HepG2 (cell line): ENCODE measurements around the gene INTS3.

Experiments
- NFYB ChIP-seq: sonication (generic); formaldehyde crosslinking; IDR thresholded peaks from 2 replicates; pipeline ENCODE4 v1.4.0; 2020; ENCODE audit warnings: missing genetic modification reagents
- POLR2AphosphoS5 ChIP-seq: IDR thresholded peaks from 2 replicates; pipeline ENCODE4 v1.6.1; 2012; ENCODE audit warnings: low read depth, low read length
- SUZ12 ChIP-seq: fragments of 150-350 bp; IDR thresholded peaks from 2 replicates; pipeline ENCODE4 v1.6.1; 2014; ENCODE audit warnings: low read depth, low read length
- TCF7L2 ChIP-seq: IDR thresholded peaks from 2 replicates; pipeline ENCODE4 v1.6.1; 2011; ENCODE audit warnings: mild to moderate bottlenecking, low read depth, low read length, moderate library complexity
- ZNF24 ChIP-seq: fragments of 450-650 bp; IDR thresholded peaks from 2 replicates; pipeline ENCODE4 v1.6.1; 2017; ENCODE audit warnings: antibody characterized with exemption, mild to moderate bottlenecking
- ZSCAN9 ChIP-seq: IDR thresholded peaks from 2 replicates; pipeline ENCODE4 v1.6.1; 2016; ENCODE audit warnings: borderline replicate concordance
- TF ChIP-seq, protein P1 (sequence below): sonication (generic); formaldehyde crosslinking; IDR thresholded peaks from 2 replicates; pipeline ENCODE4 v1.4.0; 2020; ENCODE audit warnings: missing genetic modification reagents

DNA sequence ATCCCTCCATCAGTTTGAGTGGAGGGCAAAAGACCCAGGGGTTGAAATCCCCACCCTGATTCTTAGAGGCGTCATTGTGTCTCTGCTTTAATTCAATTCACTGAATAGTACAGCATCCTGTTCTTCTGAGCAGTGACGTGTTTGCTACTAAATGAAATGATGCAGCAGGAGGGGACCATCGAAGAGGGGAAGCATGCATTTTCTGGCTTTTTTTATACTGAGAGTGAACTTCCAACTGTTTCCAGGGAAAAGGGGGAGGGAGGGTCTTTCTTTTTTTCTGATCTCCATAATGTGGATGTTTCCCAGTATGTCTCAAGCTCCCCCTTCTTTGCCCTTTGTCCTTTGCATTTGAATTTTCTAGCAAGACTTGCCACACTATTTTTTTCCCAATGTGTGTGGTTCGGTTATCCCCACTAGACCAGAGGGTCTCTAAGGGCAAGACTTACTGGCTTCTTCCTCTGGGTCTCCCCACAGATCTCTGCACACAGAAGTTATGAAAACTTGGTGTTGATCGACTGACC is 2.7 kb downstream of the INTS3 start:
- no peak for TF ChIP-seq SUZ12
- TF ChIP-seq TCF7L2 = no peak
- TF ChIP-seq, protein P1, sequence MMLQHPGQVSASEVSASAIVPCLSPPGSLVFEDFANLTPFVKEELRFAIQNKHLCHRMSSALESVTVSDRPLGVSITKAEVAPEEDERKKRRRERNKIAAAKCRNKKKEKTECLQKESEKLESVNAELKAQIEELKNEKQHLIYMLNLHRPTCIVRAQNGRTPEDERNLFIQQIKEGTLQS (CRISPR knock-in tag) = no peak
- TF ChIP-seq ZNF24 = no peak
- TF ChIP-seq ZSCAN9 (CRISPR knock-in tag) = no peak
- no peak for TF ChIP-seq POLR2AphosphoS5
- TF ChIP-seq NFYB (CRISPR knock-in tag) = no peak
